Measurements from ENCODE around the gene PEAR1. TPM values are rescaled to one million over a fixed set of nuclear protein-coding genes. Genes with fewer than 3 reads are reported as not detected.
A peak's percentile ranks its signal among the peaks of the same experiment; 100 is the strongest.

PEAR1 gene
- total RNA-seq, 1 experiment from 2014 or later = 0.39 TPM

DNA sequence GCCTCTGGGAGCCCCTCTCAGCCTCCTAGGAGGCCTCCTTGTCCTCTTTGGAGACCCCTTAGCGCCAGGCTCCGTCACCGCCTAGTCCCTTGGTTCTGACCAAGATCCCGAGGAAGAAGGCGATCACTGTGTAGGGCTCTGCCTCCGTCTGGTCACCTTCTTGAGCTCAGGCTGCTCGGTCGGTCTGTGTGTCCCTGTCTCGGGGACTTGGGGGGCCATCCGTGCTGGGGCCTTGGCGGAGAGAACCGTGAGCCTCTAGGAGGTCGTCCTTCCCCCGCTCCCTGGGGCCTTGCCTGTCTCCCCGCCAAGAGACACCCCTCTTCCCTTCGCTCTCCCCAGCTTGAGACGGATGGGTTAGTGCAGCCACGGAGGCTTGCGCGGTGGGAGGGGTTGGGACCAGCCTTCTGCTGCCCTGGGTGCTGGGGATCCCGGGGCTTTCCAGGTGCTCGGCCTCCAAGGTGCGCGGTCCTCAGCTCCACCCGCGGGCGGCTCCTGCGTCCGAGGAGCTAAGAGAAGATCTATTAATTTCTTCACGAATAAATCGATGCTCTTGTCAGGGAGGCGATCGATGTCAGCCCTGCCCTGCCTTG lies 33.9 kb upstream of the PEAR1 start:
- H4K91ac ChIP-seq (ENCODE audit: insufficient read length, low read depth, low read length) = no peak overlapping the region
- Mint-ChIP-seq H3K27me3 (ENCODE audit: low read depth) (peaks cover 97% of the 10 kb centered on the region), H3K4me1 (peaks cover 6 to 32% of the 10 kb centered on the region in 2 experiments), H3K9me3 (no peaks in the 10 kb centered on the region; a peak in 1 of 5 replicates), H3K4me3 (peak overlapping the region; percentile 64 to 90), H3K27ac (no peak overlapping the region), H3K36me3 (ENCODE audit: insufficient read depth in 1 of 3, low read depth in 3 of 3) (no peaks in the 10 kb centered on the region)
- H4K5ac ChIP-seq (ENCODE audit: insufficient read length, low read depth, low read length) = no peak overlapping the region
- no peak overlapping the region for H2BK12ac ChIP-seq (ENCODE audit: insufficient read length, low read depth, low read length)
- H3K27ac ChIP-seq (ENCODE audit: insufficient read length, low read depth, low read length) = no peak overlapping the region
- H3K14ac ChIP-seq (ENCODE audit: insufficient read depth, low read length) = no peak overlapping the region; the same call in 1 of the 2 replicates
- H3T11ph ChIP-seq (ENCODE audit: low read length) = no peak overlapping the region
- H3K9me3 ChIP-seq (ENCODE audit: control insufficient read depth, low read depth, low read length) = no peaks in the 10 kb centered on the region
- no peaks in the 10 kb centered on the region for H3K4me1 ChIP-seq (ENCODE audit: insufficient read depth, low read length)
- no peak overlapping the region for H3K4ac ChIP-seq (ENCODE audit: low read depth, low read length)
- H2BK120ac ChIP-seq (ENCODE audit: low read depth, low read length, poor library complexity, severe bottlenecking) = no peak overlapping the region
- H3K79me2 ChIP-seq (ENCODE audit: insufficient read depth, low read length) = no peaks in the 10 kb centered on the region
- no peak overlapping the region for H3K9ac ChIP-seq (ENCODE audit: extremely low read depth, insufficient read length, low read length)
- H3K79me1 ChIP-seq (ENCODE audit: insufficient read depth, low read depth, low read length, poor library complexity, severe bottlenecking) = no peaks in the 10 kb centered on the region
- peak; percentile 53 for DNase-seq
- H3K27me3 ChIP-seq (ENCODE audit: insufficient read depth, low read length) = peaks cover 77% of the 10 kb centered on the region
- no peaks in the 10 kb centered on the region for H4K20me1 ChIP-seq (ENCODE audit: control insufficient read depth, insufficient read depth, insufficient read length)
- H2BK20ac ChIP-seq (ENCODE audit: low read depth, low read length, poor library complexity, severe bottlenecking) = no peak overlapping the region
- peak overlapping the region; percentile 94 for H3K4me2 ChIP-seq (ENCODE audit: insufficient read depth, insufficient read length, low read length)
- no peak overlapping the region for H2BK15ac ChIP-seq (ENCODE audit: low read depth, low read length)
- no peak overlapping the region for H3K18ac ChIP-seq (ENCODE audit: insufficient read length, low read depth, low read length)
- TF ChIP-seq CTCF (conservative IDR thresholded peaks at IDR 0.05) = no peak
- H3K23me2 ChIP-seq (ENCODE audit: insufficient read length, low read depth, low read length, poor library complexity, severe bottlenecking) = peaks cover 13% of the 10 kb centered on the region
- no peak overlapping the region for H2AFZ ChIP-seq (ENCODE audit: low read length)
- H4K8ac ChIP-seq (replicated peaks; ENCODE audit: insufficient read length, low read depth, low read length) = no peak overlapping the region
- no peak overlapping the region for H3K56ac ChIP-seq (ENCODE audit: insufficient read length, low read depth, low read length)
- H2AK5ac ChIP-seq (ENCODE audit: insufficient read length, low read length) = no peak overlapping the region
- H3K23ac ChIP-seq (ENCODE audit: insufficient read length, low read depth, low read length) = no peak overlapping the region
- no peak overlapping the region for H2BK5ac ChIP-seq (ENCODE audit: insufficient read length, low read length)
- no CpG with 5 or more reads among the region's 33 CpGs for WGBS (ENCODE audit: extremely low coverage, insufficient read length, low lambda C conversion rate)
